GM12878 (cell line): ENCODE data around the gene FBRSL1. TPM values are rescaled to one million over a fixed set of nuclear protein-coding genes. Genes with fewer than 3 reads are reported as not detected.

ENCODE experiments used
- ATAC-seq: fragments of 200-7000 bp; cut with Tn5 transposase; 3 replicates; pipeline ENCODE4 v1.9.1; 2020; ENCODE audit warnings: mild to moderate bottlenecking, moderate library complexity
- BruUV-seq: library from RNA; stranded (reverse); fragments of 400-500 nt; replicated peaks from 2 replicates; lab custom pipeline; 2021; lab: Mats Ljungman, UMichigan
- CTCF ChIA-PET: fragments of 300-600 bp; sonication (Branson Sonifier 250); formaldehyde crosslinking; extraction: SDS; loops from one replicate; lab custom pipeline; 2021; ENCODE audit warnings: inconsistent platforms; lab: Yijun Ruan, JAX
- POLR2A ChIA-PET: fragments of 350-600 bp; formaldehyde crosslinking; extraction: SDS; loops from one replicate; lab custom pipeline; 2021; ENCODE audit warnings: inconsistent platforms; lab: Charles Lee
- RAD21 ChIA-PET: fragments of 300-600 bp; sonication (Branson Sonifier 250); formaldehyde crosslinking; loops from one replicate; lab custom pipeline; 2023; ENCODE audit warnings: antibody characterized with exemption; ENCODE audit not compliant: unreplicated experiment; lab: Charles Lee
- SMC1A ChIA-PET: fragments of 300-600 bp; sonication (Branson Sonifier 250); formaldehyde crosslinking; loops from one replicate; lab custom pipeline; 2023; ENCODE audit not compliant: unreplicated experiment, uncharacterized antibody; lab: Charles Lee
- DNase-seq: peaks from one replicate; pipeline ENCODE4 v3.0.0-alpha.2; 2011; ENCODE audit warnings: low read depth, low spot score
- FAIRE-seq: peaks from 3 replicates; lab custom pipeline; 2011; peaks lifted over from hg19 to GRCh38; lab: Jason Lieb, UNC
- H2AFZ ChIP-seq: 2 replicates; pipeline ENCODE4 v1.6.0; 2011; ENCODE audit warnings: low read depth, low read length, control low read depth; ENCODE audit not compliant: control insufficient read depth
- H3K27ac ChIP-seq: 2 replicates; pipeline ENCODE4 v1.5.1; 2011; ENCODE audit warnings: control low read depth; ENCODE audit not compliant: control insufficient read depth, insufficient read depth
- H3K27me3 ChIP-seq, 2 experiments: replicated peaks in 1 of 2; 2 replicates each; pipeline versions ENCODE4 v1.6.0 to v1.6.1; 2011; ENCODE audit warnings: low read length in 1 of 2; ENCODE audit not compliant: control insufficient read depth in 2 of 2, insufficient read depth in 2 of 2
- H3K36me3 ChIP-seq, 2 experiments: 2 replicates each; pipeline ENCODE4 v1.5.1; 2011; ENCODE audit warnings: low read length in 1 of 2; ENCODE audit not compliant: control insufficient read depth in 2 of 2, insufficient read depth in 2 of 2
- H3K4me1 ChIP-seq: 2 replicates; pipeline ENCODE4 v1.6.1; 2011; ENCODE audit warnings: mild to moderate bottlenecking, low read length, moderate library complexity, mixed read lengths; ENCODE audit not compliant: control insufficient read depth, insufficient read depth
- H3K4me2 ChIP-seq: 2 replicates; pipeline ENCODE4 v1.6.0; 2011; ENCODE audit warnings: control low read depth; ENCODE audit not compliant: control insufficient read depth, insufficient read depth
- H3K4me3 ChIP-seq: fragments of 200-600 bp; sonication (generic); 2 replicates; pipeline ENCODE4 v1.5.1; 2016
- H3K79me2 ChIP-seq: 2 replicates; pipeline ENCODE4 v1.6.0; 2011; ENCODE audit warnings: low read length; ENCODE audit not compliant: control insufficient read depth, insufficient read depth
- H3K9ac ChIP-seq: 2 replicates; pipeline ENCODE4 v1.8.0; 2011; ENCODE audit warnings: low read length, control low read depth, mixed read lengths; ENCODE audit not compliant: control insufficient read depth, insufficient read depth
- H3K9me3 ChIP-seq: replicated peaks from 3 replicates; pipeline ENCODE4 v1.5.1; 2011; ENCODE audit warnings: mild to moderate bottlenecking, low read length; ENCODE audit not compliant: control insufficient read depth, insufficient read depth
- H4K20me1 ChIP-seq: 2 replicates; pipeline ENCODE4 v1.6.0; 2011; ENCODE audit not compliant: control insufficient read depth, insufficient read depth
- BRCA1 ChIP-seq: IDR thresholded peaks from 2 replicates; pipeline ENCODE4 v1.6.1; 2011; ENCODE audit warnings: low read depth, low read length, improper control_type of control experiment
- EGR1 ChIP-seq, 2 experiments: IDR thresholded peaks; 1 replicate in 1 of 2; 2 replicates in 1 of 2; pipeline ENCODE4 v1.6.1; 2011 to 2012; ENCODE audit warnings: low read depth in 2 of 2, low read length in 2 of 2, borderline replicate concordance in 1 of 2, mild to moderate bottlenecking in 1 of 2, moderate library complexity in 1 of 2
- ETV6 ChIP-seq, 2 experiments: fragments of 450-650 bp in 1 of 2; IDR thresholded peaks in 1 of 2; conservative IDR thresholded peaks in 1 of 2; 2 replicates each; pipeline ENCODE4 v1.6.1; 2014; ENCODE audit warnings: antibody characterized with exemption in 1 of 2, borderline replicate concordance in 1 of 2, low read depth in 1 of 2, mild to moderate bottlenecking in 1 of 2, moderate library complexity in 1 of 2
- EZH2 ChIP-seq: IDR thresholded peaks from 2 replicates; pipeline ENCODE4 v1.6.1; 2012; ENCODE audit warnings: low read depth, mild to moderate bottlenecking, control low read depth, inconsistent platforms, low read length, borderline replicate concordance; ENCODE audit not compliant: control insufficient read depth
- JUNB ChIP-seq: IDR thresholded peaks from 2 replicates; pipeline ENCODE4 v1.6.1; 2016; ENCODE audit warnings: antibody characterized with exemption, mild to moderate bottlenecking
- KLF5 ChIP-seq: fragments of 450-650 bp; IDR thresholded peaks from 2 replicates; pipeline ENCODE4 v1.6.1; 2014; ENCODE audit warnings: mild to moderate bottlenecking; ENCODE audit not compliant: partially characterized antibody
- LARP7 ChIP-seq: fragments of 450-650 bp; IDR thresholded peaks from 2 replicates; pipeline ENCODE4 v1.6.1; 2017; ENCODE audit warnings: mild to moderate bottlenecking
- MTA3 ChIP-seq: IDR thresholded peaks from 2 replicates; pipeline ENCODE4 v1.6.1; 2012; ENCODE audit warnings: low read length, inconsistent platforms, borderline replicate concordance
- NR2C1 ChIP-seq: fragments of 450-650 bp; IDR thresholded peaks from 2 replicates; pipeline ENCODE4 v1.6.1; 2017; ENCODE audit warnings: antibody characterized with exemption, mild to moderate bottlenecking, moderate library complexity
- PAX5 ChIP-seq: IDR thresholded peaks from 2 replicates; pipeline ENCODE4 v1.6.1; 2011; ENCODE audit warnings: low read depth, low read length, borderline replicate concordance
- RBBP5 ChIP-seq: fragments of 200-600 bp; sonication (generic); conservative IDR thresholded peaks from 2 replicates; pipeline ENCODE4 v1.6.1; 2016
- SREBF2 ChIP-seq: IDR thresholded peaks from 2 replicates; pipeline ENCODE4 v1.6.1; 2012; ENCODE audit warnings: mild to moderate bottlenecking, low read length
- TAF1 ChIP-seq: IDR thresholded peaks from 2 replicates; pipeline ENCODE4 v1.6.1; 2011; ENCODE audit warnings: mild to moderate bottlenecking, low read depth, low read length, borderline replicate concordance
- ZBED1 ChIP-seq: IDR thresholded peaks from 2 replicates; pipeline ENCODE4 v1.6.1; 2016; ENCODE audit warnings: borderline replicate concordance
- WGBS: methylation state at CpG from one replicate; pipeline ENCODE4 v1.1.6; 2016; ENCODE audit warnings: low lambda C conversion rate; ENCODE audit not compliant: insufficient replicate concordance, insufficient coverage; ENCODE audit errors: missing lambda C conversion rate; 5-methylcytosine and 5-hydroxymethylcytosine counted together
- in situ Hi-C: fragments of 300-500 bp; cut with MboI; formaldehyde crosslinking; loops from 9 replicates; pipeline ENCODE4 v1.14.3; 2018; ENCODE audit warnings: mixed read lengths
- intact Hi-C: fragments of 100-400 bp; cut with micrococcal nuclease; formaldehyde crosslinking; loops from one replicate; pipeline ENCODE4 v1.14.2; 2022; ENCODE audit not compliant: unreplicated experiment
- polyA plus RNA-seq, 11 experiments: library from polyadenylated mRNA; depleted of rRNA in 4 of 11; unstranded in 6 of 11; stranded (reverse) in 5 of 11; fragments of >200 nt; fragmentation: Nextera tagmentation in 4 of 11; fragmentation: Illumina TruSeq in 1 of 11; extraction: Ambion mirVana in 4 of 11; extraction: Trizol in 1 of 11; gene quantifications; 1 replicate in 1 of 11; 2 replicates in 10 of 11; pipeline versions ENCODE4 v1.2.1 to v1.2.3, GENCODE V29; 2011 to 2016; ENCODE audit warnings: inconsistent platforms in 2 of 11, missing spikeins in 2 of 11, low read depth in 1 of 11
- total RNA-seq, 4 experiments: library from RNA; depleted of rRNA in 3 of 4; stranded (reverse); fragments of >200 nt in 3 of 4; fragmentation: Illumina TruSeq in 1 of 4; extraction: Trizol in 1 of 4; gene quantifications; 2 replicates each; pipeline versions ENCODE4 v1.2.1 to v1.2.3, GENCODE V29; 2013 to 2021
- TF ChIP-seq, protein P1 (sequence below): IDR thresholded peaks from 2 replicates; pipeline ENCODE4 v1.6.1; 2012; ENCODE audit warnings: low read length, inconsistent platforms
- TF ChIP-seq, protein P2 (sequence below): fragments of 450-650 bp; IDR thresholded peaks from 2 replicates; pipeline ENCODE4 v1.6.1; 2014; ENCODE audit warnings: mild to moderate bottlenecking

The FBRSL1 gene
- total and polyA plus RNA-seq, 10 of the 15 experiments (the other 5 are each of a cell fraction or from before 2014, with no cell fraction given): 0.19 to 55.1 (median 4.1) TPM

DNA sequence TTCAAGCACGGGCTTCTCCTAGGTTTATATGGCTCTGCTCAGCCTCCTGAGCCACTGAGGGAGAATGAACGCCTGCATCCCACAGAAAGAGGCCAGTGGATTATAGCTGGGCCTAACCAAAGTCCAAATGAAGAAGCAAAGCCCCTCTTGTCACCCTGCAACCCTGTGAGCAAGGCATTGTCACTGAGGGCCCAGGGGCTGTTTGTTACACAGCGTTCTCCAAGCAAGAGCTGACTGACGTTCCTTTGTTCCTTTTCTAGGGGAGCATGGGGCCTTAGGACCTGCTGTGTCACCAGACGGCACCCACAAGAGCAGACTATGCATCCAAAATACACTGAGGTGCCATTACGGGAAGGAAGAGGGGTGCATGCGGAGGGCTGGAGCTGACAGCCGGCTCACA lies 4.3 kb upstream of the FBRSL1 start:
- H3K27ac ChIP-seq: no peak overlapping the region
- H3K4me1 ChIP-seq: peaks cover 19% of the 10 kb centered on the region
- H3K9ac ChIP-seq: no peak overlapping the region
- WGBS: 78% methylated on average over 8 of the region's 8 CpGs
- no TSS peak for BruUV-seq
- no peak overlapping the region for H3K4me3 ChIP-seq
- no peaks in the 10 kb centered on the region for H3K9me3 ChIP-seq
- H3K79me2 ChIP-seq: peaks cover under 1% of the 10 kb centered on the region
- ChIA-PET SMC1A (no interaction called here), POLR2A (no interaction called here), CTCF (no interaction called here), RAD21 (no interaction called here)
- H3K4me2 ChIP-seq: no peak overlapping the region
- no peak overlapping the region for H2AFZ ChIP-seq
- in situ Hi-C loops (no loop called here), intact Hi-C loops (no loop called here)
- H4K20me1 ChIP-seq: no peaks in the 10 kb centered on the region
- no peaks in the 10 kb centered on the region for H3K36me3 ChIP-seq
- no peak for FAIRE-seq
- no peak for DNase-seq
- H3K27me3 ChIP-seq: no peaks in the 10 kb centered on the region
- ATAC-seq: no peak
- TF ChIP-seq TAF1 (no peak), MTA3 (no peak)

DNA sequence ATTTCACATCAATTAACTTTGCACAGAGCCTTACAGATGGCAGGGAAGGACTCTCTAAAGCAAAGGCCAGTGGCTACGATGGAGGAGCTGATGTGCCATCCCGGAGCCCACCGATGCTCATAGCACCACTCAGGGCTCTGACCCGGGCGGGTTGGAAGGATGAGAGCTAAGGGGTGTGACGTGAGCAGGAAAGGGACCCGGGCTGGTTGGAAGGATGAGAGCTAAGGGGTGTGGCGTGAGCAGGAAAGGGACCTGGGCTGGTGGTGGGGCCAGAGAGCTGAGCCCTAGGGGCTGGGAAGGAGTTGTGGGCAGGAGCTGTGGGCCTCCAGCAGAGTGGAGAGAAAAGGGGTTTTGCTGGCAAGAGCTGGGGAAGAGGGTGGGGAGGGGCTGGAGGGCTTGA lies 3.8 kb upstream of the FBRSL1 start:
- ATAC-seq: no peak
- Histone ChIP-seq H3K36me3 (no peaks in the 10 kb centered on the region), H2AFZ (no peak overlapping the region), H3K4me3 (no peak overlapping the region), H3K9ac (no peak overlapping the region), H3K27ac (no peak overlapping the region), H3K79me2 (peaks cover 6% of the 10 kb centered on the region), H4K20me1 (no peaks in the 10 kb centered on the region), H3K4me1 (peaks cover 21% of the 10 kb centered on the region), H3K27me3 (no peaks in the 10 kb centered on the region), H3K4me2 (no peak overlapping the region), H3K9me3 (no peaks in the 10 kb centered on the region)
- FAIRE-seq: no peak
- CTCF ChIA-PET: no interaction called here
- DNase-seq: no peak
- in situ Hi-C loops (no loop called here), intact Hi-C loops (no loop called here)
- POLR2A ChIA-PET: no interaction called here
- SMC1A ChIA-PET: no interaction called here
- no TSS peak for BruUV-seq
- 68% methylated on average over 8 of the region's 8 CpGs for WGBS
- RAD21 ChIA-PET: no interaction called here
- no peak for TF ChIP-seq SREBF2
- no peak for TF ChIP-seq BRCA1
- no peak for TF ChIP-seq NR2C1
- no peak for TF ChIP-seq EZH2
- TF ChIP-seq, protein P1, sequence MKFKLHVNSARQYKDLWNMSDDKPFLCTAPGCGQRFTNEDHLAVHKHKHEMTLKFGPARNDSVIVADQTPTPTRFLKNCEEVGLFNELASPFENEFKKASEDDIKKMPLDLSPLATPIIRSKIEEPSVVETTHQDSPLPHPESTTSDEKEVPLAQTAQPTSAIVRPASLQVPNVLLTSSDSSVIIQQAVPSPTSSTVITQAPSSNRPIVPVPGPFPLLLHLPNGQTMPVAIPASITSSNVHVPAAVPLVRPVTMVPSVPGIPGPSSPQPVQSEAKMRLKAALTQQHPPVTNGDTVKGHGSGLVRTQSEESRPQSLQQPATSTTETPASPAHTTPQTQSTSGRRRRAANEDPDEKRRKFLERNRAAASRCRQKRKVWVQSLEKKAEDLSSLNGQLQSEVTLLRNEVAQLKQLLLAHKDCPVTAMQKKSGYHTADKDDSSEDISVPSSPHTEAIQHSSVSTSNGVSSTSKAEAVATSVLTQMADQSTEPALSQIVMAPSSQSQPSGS: no peak
- TF ChIP-seq, protein P2, sequence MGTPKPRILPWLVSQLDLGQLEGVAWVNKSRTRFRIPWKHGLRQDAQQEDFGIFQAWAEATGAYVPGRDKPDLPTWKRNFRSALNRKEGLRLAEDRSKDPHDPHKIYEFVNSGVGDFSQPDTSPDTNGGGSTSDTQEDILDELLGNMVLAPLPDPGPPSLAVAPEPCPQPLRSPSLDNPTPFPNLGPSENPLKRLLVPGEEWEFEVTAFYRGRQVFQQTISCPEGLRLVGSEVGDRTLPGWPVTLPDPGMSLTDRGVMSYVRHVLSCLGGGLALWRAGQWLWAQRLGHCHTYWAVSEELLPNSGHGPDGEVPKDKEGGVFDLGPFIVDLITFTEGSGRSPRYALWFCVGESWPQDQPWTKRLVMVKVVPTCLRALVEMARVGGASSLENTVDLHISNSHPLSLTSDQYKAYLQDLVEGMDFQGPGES: no peak
- TF ChIP-seq ETV6 (conservative IDR thresholded peaks at IDR 0.05 in 1 of 2, IDR thresholded peaks at IDR 0.05 in 1 of 2; ENCODE audit: borderline replicate concordance in 1 of 2, low read depth in 1 of 2): no peak
- no peak for TF ChIP-seq ZBED1
- TF ChIP-seq PAX5: no peak
- no peak for TF ChIP-seq EGR1 (IDR thresholded peaks at IDR 0.05; ENCODE audit: borderline replicate concordance in 1 of 2, low read depth in 2 of 2, low read length in 2 of 2)
- TF ChIP-seq JUNB: no peak
- no peak for TF ChIP-seq MTA3
- TF ChIP-seq RBBP5: no peak
- TF ChIP-seq KLF5: no peak
- TF ChIP-seq LARP7: no peak
